ENCODE data around the gene SP1.
"Not testable (repeated sequence)": the region's sequence is repeated elsewhere in the genome, so short reads cannot be mapped to it uniquely, and the experiment has no call there.

The SP1 gene

DNA sequence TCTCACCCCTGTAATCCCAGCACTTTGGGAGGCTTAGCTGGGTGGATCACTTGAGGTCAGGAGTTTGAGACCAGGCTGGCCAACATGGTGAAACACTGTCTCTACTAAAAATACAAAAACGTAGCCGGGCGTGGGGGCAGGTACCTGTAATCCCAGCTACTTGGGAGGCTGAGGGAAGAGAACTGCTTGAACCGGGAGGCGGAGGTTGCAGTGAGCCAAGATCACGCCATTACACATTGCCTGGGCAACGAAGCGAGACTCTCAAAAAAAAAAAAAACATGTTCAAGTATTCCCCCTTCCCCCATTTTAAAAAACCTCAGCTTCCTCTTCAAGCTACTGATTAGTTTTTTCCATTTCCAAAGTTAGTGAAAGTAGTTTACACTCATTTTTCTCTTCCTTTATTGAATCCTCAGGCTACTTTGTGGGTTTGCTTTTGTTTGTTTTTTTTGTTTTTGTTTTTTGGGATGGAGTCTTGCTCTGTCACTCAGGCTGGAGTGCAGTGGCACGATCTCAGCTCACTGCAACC lies 37.4 kb downstream of the SP1 start:
- H3K27me3 ChIP-seq (ENCODE audit: control insufficient read depth, insufficient read depth, low read length); H3K9ac ChIP-seq (ENCODE audit: low read depth, low read length); H3K4me3 ChIP-seq (ENCODE audit: low read length); H3K4me2 ChIP-seq (ENCODE audit: low read length); H3K9me3 ChIP-seq (replicated peaks; ENCODE audit: low read length): not testable (repeated sequence)
- Histone ChIP-seq H3K4me1 (ENCODE audit: control insufficient read depth, insufficient read depth, low read length) (peaks cover 11% of the 10 kb centered on the region), H3K36me3 (ENCODE audit: insufficient read depth, low read length) (peaks cover 10% of the 10 kb centered on the region)

DNA sequence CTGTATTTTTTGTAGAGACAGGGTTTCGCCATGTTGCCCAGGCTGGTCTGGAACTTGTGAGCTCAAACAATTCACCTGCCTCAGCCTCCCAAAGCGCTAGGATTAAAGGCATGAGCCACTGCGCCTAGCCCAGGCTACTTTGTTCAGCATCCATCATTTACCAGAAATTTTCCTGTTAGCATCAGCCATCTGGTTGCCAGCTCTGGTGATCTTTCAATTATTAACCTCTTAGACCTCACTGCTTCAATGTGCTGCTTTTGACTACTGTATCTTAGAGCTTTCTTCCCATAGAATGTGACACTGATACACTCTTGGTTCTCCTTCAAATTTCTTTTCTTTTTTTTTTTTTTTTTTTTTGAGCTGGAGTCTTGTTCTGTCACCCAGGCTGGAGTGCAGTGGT lies 38.2 kb downstream of the SP1 start:
- peaks cover 3% of the 10 kb centered on the region for H3K4me1 ChIP-seq (ENCODE audit: control insufficient read depth, insufficient read depth, low read length)
- H3K9me3 ChIP-seq (replicated peaks; ENCODE audit: low read length): no peaks in the 10 kb centered on the region
- no peaks in the 10 kb centered on the region for H3K27me3 ChIP-seq (ENCODE audit: control insufficient read depth, insufficient read depth, low read length)
- H3K36me3 ChIP-seq (ENCODE audit: insufficient read depth, low read length): peaks cover 3% of the 10 kb centered on the region
- H3K4me2 ChIP-seq (ENCODE audit: low read length): no peak overlapping the region
- H3K9ac ChIP-seq (ENCODE audit: low read depth, low read length): no peak overlapping the region
- H3K4me3 ChIP-seq (ENCODE audit: low read length): no peak overlapping the region

DNA sequence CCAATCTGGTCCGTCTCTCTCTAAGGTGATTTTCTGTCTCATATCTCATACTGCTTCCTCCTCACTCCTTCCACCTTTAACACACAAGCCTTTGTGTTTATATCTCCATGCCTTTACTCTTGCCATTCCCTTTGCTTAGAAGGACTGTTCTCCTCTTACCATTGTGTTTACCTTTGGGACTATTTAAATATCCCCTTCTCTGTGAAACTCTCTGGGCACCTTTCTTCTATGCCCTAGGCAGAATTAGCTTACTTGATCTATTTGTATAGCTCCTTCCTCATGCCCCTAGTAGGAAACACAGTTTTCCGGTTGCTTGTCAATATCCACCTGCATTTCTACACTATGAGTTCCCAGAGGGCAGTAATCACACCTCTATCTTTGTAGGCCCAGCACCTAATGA lies 39.8 kb downstream of the SP1 start:
- Histone ChIP-seq H3K9me3 (replicated peaks; ENCODE audit: low read length) (no peaks in the 10 kb centered on the region), H3K4me3 (ENCODE audit: low read length) (no peak overlapping the region), H3K36me3 (ENCODE audit: insufficient read depth, low read length) (no peaks in the 10 kb centered on the region), H3K27me3 (ENCODE audit: control insufficient read depth, insufficient read depth, low read length) (no peaks in the 10 kb centered on the region), H3K4me1 (ENCODE audit: control insufficient read depth, insufficient read depth, low read length) (peaks cover 3% of the 10 kb centered on the region), H3K9ac (ENCODE audit: low read depth, low read length) (no peak overlapping the region), H3K4me2 (ENCODE audit: low read length) (no peak overlapping the region)

DNA sequence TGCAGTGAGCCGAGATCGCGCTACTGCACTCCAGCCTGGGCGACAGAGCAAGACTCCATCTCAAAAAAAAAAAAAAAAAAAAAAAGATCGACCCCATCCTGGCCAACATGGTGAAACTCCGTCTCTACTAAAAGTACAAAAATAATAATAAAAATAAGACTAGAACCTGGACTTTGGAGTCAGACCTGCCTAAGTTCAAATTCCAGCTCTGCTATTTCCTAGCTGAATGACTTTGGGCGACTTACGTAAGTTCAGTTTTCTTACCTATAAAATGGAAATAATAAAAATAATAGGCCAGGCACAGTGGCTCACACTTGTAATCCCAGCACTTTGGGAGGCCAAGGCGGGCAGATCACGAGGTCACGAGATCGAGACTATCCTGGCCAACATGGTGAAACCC lies 42.3 kb downstream of the SP1 start:
- not testable (repeated sequence) for H3K4me3 ChIP-seq (ENCODE audit: low read length); H3K36me3 ChIP-seq (ENCODE audit: insufficient read depth, low read length); H3K9me3 ChIP-seq (replicated peaks; ENCODE audit: low read length); H3K4me1 ChIP-seq (ENCODE audit: control insufficient read depth, insufficient read depth, low read length); H3K9ac ChIP-seq (ENCODE audit: low read depth, low read length); H3K4me2 ChIP-seq (ENCODE audit: low read length); H3K27me3 ChIP-seq (ENCODE audit: control insufficient read depth, insufficient read depth, low read length)

DNA sequence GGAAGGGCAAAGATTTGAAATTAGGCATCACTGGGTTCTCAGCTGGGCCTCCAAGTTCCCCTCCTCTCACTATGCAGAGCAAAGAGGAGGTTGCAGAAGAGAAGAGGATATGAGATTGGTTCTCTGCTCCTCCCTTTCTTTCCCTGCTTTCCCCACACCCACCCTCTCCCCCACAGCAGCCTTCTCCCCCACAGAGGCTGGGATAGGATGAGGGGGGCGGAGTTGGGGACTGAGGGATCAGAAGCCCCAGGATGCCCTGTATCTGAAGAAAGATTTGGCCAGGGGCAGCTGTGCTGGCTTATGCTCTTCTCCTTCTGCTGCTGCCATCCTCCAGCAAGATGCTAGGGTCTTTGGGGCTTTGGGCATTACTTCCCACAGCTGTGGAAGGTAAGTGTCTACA lies 43.6 kb downstream of the SP1 start, which contains the start of gene AMHR2:
Gene AMHR2 (plus strand): TSS at position 259 of the 400 bp plus-strand sequence. CDS start 80 bp downstream, at position 339.
- H3K9ac ChIP-seq (ENCODE audit: low read depth, low read length): no peak within 1 kb of the TSS
- no peak within 1 kb of the TSS for H3K4me2 ChIP-seq (ENCODE audit: low read length)
- no peak within 1 kb of the TSS for H3K4me3 ChIP-seq (ENCODE audit: low read length)

DNA sequence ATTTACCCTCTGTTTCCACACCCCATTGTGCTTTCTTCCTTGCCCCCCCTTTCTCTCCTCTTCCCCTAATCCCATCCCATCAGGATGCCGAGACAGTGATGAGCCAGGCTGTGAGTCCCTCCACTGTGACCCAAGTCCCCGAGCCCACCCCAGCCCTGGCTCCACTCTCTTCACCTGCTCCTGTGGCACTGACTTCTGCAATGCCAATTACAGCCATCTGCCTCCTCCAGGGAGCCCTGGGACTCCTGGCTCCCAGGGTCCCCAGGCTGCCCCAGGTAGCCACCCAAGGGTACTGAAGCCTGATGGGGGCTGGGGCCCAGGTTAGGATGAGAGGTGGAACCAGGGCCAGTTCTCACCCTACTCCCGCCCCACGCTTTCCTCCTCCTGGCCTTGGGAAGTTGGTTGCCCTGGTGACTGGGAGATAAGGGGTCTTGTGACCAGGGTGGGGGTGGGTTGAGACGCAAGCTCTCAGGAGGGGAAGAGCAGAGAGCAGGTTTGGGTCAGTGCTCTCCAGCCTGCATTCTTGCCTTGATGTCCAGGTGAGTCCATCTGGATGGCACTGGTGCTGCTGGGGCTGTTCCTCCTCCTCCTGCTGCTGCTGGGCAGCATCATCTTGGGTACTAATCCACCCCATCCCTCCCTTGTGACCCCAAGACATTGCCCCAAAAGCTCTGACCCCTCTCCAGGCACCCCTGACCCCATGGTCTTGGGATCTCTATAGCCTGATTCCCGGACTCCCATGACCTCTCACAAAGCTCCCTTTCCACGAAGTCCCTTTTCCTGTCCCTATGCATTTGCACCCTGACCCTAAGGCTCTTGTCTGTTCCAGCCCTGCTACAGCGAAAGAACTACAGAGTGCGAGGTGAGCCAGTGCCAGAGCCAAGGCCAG lies 44.9 kb downstream of the SP1 start:
- Histone ChIP-seq H3K9me3 (replicated peaks; ENCODE audit: low read length) (no peaks in the 10 kb centered on the region), H3K4me1 (ENCODE audit: control insufficient read depth, insufficient read depth, low read length) (peaks cover 17% of the 10 kb centered on the region), H3K36me3 (ENCODE audit: insufficient read depth, low read length) (no peaks in the 10 kb centered on the region), H3K4me3 (ENCODE audit: low read length) (no peak overlapping the region), H3K9ac (ENCODE audit: low read depth, low read length) (no peak overlapping the region), H3K27me3 (ENCODE audit: control insufficient read depth, insufficient read depth, low read length) (no peaks in the 10 kb centered on the region), H3K4me2 (ENCODE audit: low read length) (no peak overlapping the region)

More for the DNA sequence above, 43.6 kb downstream of the SP1 start, which contains the start of gene AMHR2:
- no peaks in the 10 kb centered on the region for H3K9me3 ChIP-seq (replicated peaks; ENCODE audit: low read length)
- no peaks in the 10 kb centered on the region for H3K36me3 ChIP-seq (ENCODE audit: insufficient read depth, low read length)
- H3K4me1 ChIP-seq (ENCODE audit: control insufficient read depth, insufficient read depth, low read length): peaks cover 13% of the 10 kb centered on the region
- H3K27me3 ChIP-seq (ENCODE audit: control insufficient read depth, insufficient read depth, low read length): no peaks in the 10 kb centered on the region

DNA sequence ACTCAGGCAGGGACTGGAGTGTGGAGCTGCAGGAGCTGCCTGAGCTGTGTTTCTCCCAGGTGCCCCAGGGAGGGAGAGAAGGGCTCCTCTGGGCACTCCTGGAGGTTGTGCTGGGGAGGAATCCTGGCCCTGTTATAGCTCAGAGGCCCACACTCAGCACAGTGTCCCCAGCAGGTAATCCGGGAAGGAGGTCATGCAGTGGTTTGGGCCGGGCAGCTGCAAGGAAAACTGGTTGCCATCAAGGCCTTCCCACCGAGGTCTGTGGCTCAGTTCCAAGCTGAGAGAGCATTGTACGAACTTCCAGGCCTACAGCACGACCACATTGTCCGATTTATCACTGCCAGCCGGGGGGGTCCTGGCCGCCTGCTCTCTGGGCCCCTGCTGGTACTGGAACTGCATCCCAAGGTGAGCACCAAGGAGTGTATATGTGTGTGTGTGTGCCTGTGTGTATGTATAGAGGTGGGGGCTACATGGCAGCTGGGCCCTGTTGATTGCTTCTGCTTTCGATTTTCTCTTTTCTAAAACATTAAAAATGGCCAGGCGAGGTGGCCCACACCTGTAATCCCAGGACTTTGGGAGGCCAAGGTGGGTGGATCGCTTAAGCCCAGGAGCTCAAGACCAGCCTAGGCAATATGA lies 45.7 kb downstream of the SP1 start:
- Histone ChIP-seq H3K4me2 (ENCODE audit: low read length) (no peak overlapping the region), H3K36me3 (ENCODE audit: insufficient read depth, low read length) (no peaks in the 10 kb centered on the region), H3K4me1 (ENCODE audit: control insufficient read depth, insufficient read depth, low read length) (peaks cover 17% of the 10 kb centered on the region), H3K9me3 (replicated peaks; ENCODE audit: low read length) (no peaks in the 10 kb centered on the region), H3K4me3 (ENCODE audit: low read length) (no peak overlapping the region), H3K27me3 (ENCODE audit: control insufficient read depth, insufficient read depth, low read length) (no peaks in the 10 kb centered on the region), H3K9ac (ENCODE audit: low read depth, low read length) (no peak overlapping the region)

DNA sequence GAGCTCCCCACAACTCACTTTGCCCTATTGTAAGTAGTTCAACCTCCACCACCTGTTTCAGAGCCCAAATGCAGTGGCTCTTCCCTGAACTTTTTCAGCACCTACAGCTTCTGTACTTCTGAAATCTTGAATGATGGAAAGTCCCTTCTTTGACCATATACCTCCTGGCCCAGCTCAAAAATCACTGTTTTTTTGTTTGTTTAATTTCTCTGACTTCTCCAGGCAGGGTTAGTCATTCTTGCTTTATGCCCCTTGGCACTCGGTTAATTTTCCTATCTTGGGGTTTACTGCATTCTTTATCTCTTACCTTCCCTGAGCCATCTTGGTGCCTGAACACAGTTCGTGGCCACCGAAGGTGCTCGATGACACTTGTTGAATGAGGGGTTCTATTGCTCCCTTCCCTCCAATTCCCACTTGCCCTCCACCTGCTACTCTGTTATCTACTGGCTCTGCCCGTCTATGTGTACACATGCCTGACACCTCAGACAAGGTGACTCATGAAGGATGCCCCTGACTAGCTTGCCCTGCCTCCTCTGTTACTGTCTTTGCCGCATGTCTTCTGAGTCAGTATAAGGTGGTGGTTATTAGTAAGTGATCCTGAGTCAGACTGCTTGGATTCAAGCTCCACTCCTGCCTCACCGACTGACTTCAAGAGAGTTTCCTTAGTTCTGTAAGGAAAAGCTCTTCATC lies 48.1 kb downstream of the SP1 start:
- H3K4me1 ChIP-seq (ENCODE audit: control insufficient read depth, insufficient read depth, low read length): peaks cover 23% of the 10 kb centered on the region
- H3K9ac ChIP-seq (ENCODE audit: low read depth, low read length): no peak overlapping the region
- H3K27me3 ChIP-seq (ENCODE audit: control insufficient read depth, insufficient read depth, low read length): no peaks in the 10 kb centered on the region

DNA sequence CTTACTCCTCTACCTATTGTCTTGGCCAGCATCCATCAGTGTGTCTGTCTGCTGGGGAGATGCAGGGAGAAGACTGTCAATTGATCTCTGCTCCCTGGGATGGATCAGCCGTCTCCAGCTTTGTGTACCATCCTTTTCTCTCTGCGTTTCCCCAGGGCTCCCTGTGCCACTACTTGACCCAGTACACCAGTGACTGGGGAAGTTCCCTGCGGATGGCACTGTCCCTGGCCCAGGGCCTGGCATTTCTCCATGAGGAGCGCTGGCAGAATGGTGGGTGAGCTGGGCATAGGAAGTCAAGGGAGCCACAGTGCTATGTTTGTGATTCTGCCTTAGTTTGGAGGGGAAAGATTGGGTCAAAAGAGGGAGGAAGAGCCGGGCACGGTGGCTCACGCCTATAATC lies 48.8 kb downstream of the SP1 start:
- Histone ChIP-seq H3K4me3 (ENCODE audit: low read length) (no peak overlapping the region), H3K36me3 (ENCODE audit: insufficient read depth, low read length) (no peaks in the 10 kb centered on the region), H3K4me2 (ENCODE audit: low read length) (no peak overlapping the region), H3K9me3 (replicated peaks; ENCODE audit: low read length) (no peaks in the 10 kb centered on the region), H3K4me1 (ENCODE audit: control insufficient read depth, insufficient read depth, low read length) (peaks cover 23% of the 10 kb centered on the region), H3K27me3 (ENCODE audit: control insufficient read depth, insufficient read depth, low read length) (no peaks in the 10 kb centered on the region), H3K9ac (ENCODE audit: low read depth, low read length) (no peak overlapping the region)

More for the DNA sequence above, 48.1 kb downstream of the SP1 start:
- Histone ChIP-seq H3K9me3 (replicated peaks; ENCODE audit: low read length) (no peaks in the 10 kb centered on the region), H3K36me3 (ENCODE audit: insufficient read depth, low read length) (no peaks in the 10 kb centered on the region), H3K4me3 (ENCODE audit: low read length) (no peak overlapping the region), H3K4me2 (ENCODE audit: low read length) (no peak overlapping the region)

DNA sequence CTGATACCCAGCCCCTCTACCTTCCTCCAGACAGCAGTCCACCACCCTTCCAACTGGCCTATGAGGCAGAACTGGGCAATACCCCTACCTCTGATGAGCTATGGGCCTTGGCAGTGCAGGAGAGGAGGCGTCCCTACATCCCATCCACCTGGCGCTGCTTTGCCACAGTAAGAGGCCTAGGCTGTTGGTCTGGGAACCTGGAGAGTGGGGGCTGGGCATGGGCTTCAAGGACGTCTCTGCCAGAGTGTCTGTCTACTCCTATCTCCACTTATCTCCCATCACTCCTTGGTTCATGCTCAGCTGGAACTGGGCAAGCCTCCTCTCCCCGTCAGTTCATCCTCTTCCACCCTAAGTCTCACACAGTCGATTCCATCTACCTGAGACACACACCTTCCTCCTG lies 50.1 kb downstream of the SP1 start:
- peaks cover 23% of the 10 kb centered on the region for H3K4me1 ChIP-seq (ENCODE audit: control insufficient read depth, insufficient read depth, low read length)
- no peak overlapping the region for H3K4me2 ChIP-seq (ENCODE audit: low read length)
- no peaks in the 10 kb centered on the region for H3K9me3 ChIP-seq (replicated peaks; ENCODE audit: low read length)
- no peaks in the 10 kb centered on the region for H3K27me3 ChIP-seq (ENCODE audit: control insufficient read depth, insufficient read depth, low read length)
- H3K4me3 ChIP-seq (ENCODE audit: low read length): no peak overlapping the region
- H3K36me3 ChIP-seq (ENCODE audit: insufficient read depth, low read length): no peaks in the 10 kb centered on the region
- H3K9ac ChIP-seq (ENCODE audit: low read depth, low read length): no peak overlapping the region

DNA sequence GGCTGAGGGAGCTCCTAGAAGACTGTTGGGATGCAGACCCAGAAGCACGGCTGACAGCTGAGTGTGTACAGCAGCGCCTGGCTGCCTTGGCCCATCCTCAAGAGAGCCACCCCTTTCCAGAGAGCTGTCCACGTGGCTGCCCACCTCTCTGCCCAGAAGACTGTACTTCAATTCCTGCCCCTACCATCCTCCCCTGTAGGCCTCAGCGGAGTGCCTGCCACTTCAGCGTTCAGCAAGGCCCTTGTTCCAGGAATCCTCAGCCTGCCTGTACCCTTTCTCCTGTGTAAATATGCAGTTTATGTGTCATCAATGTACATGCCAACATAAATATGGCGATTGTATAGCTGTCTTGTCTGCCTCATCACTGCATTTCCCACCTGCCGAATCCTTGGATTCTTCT lies 51.2 kb downstream of the SP1 start:
- no peak overlapping the region for H3K4me3 ChIP-seq (ENCODE audit: low read length)
- H3K27me3 ChIP-seq (ENCODE audit: control insufficient read depth, insufficient read depth, low read length): no peaks in the 10 kb centered on the region
- no peak overlapping the region for H3K4me2 ChIP-seq (ENCODE audit: low read length)
- peaks cover 23% of the 10 kb centered on the region for H3K4me1 ChIP-seq (ENCODE audit: control insufficient read depth, insufficient read depth, low read length)
- no peaks in the 10 kb centered on the region for H3K9me3 ChIP-seq (replicated peaks; ENCODE audit: low read length)
- H3K9ac ChIP-seq (ENCODE audit: low read depth, low read length): no peak overlapping the region
- H3K36me3 ChIP-seq (ENCODE audit: insufficient read depth, low read length): no peaks in the 10 kb centered on the region
